Large intestine (tissue), 3 donors: ENCODE data around the gene CEP70. TPM values are rescaled to one million over a fixed set of nuclear protein-coding genes. Genes with fewer than 3 reads are reported as not detected.

Experiments used
- DNase-seq, 2 donors: peaks; one replicate each; pipeline versions ENCODE4 v3.0.0 to v3.0.0-alpha.2; 2013
- H3K27ac ChIP-seq: one replicate; pipeline ENCODE4 v1.5.1; 2013; ENCODE audit warnings: low read length
- H3K27me3 ChIP-seq: 2 replicates; pipeline ENCODE4 v1.6.1; 2013; ENCODE audit warnings: low read length; ENCODE audit not compliant: control insufficient read depth, insufficient read depth
- H3K36me3 ChIP-seq: 2 replicates; pipeline ENCODE4 v1.6.1; 2013; ENCODE audit warnings: low read length; ENCODE audit not compliant: control insufficient read depth, insufficient read depth
- H3K4me1 ChIP-seq: one replicate; pipeline ENCODE4 v1.6.1; 2013; ENCODE audit warnings: low read length; ENCODE audit not compliant: control insufficient read depth, insufficient read depth
- H3K4me3 ChIP-seq: one replicate; pipeline ENCODE4 v1.5.1; 2013; ENCODE audit warnings: low read length
- H3K9me3 ChIP-seq: one replicate; pipeline ENCODE4 v1.6.1; 2013; ENCODE audit warnings: mild to moderate bottlenecking, low read depth, low read length, moderate library complexity; ENCODE audit not compliant: control insufficient read depth
- WGBS: methylation state at CpG from one replicate; pipeline ENCODE4 v1.1.5; 2013; ENCODE audit warnings: low lambda C conversion rate; ENCODE audit not compliant: insufficient coverage; 5-methylcytosine and 5-hydroxymethylcytosine counted together
- polyA plus RNA-seq: library from polyadenylated mRNA; unstranded; fragments of 120-200 nt; gene quantifications from one replicate; pipeline ENCODE4 v1.2.1, GENCODE V29; 2013

CEP70 gene
- polyA plus RNA-seq, 1 donor, result 17.8 TPM

DNA sequence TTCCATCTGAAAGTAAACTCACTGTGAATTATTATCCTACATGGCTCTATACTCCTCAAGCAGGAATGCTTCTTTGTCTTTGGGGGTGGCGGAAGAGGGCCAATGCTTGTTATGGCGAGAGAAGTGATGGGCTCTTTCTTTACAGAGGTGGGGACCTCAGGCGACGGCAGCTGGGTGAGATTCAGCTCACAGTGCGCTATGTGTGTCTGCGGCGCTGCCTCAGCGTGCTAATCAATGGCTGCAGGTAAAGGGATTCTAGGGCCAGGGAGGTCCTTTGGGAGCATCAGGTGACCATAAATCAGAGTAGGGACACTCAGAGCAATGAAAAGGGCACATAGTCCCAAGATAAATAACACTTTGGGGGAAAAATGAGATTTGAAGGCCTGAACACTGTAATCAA, 120.7 kb downstream of the CEP70 start:
- H3K27ac ChIP-seq, result no peak overlapping the region
- no peaks in the 10 kb centered on the region for H3K9me3 ChIP-seq
- 100% methylated on average over 2 of the region's 8 CpGs for WGBS
- no peak for DNase-seq
- H3K36me3 ChIP-seq, result no peaks in the 10 kb centered on the region
- peaks cover 3% of the 10 kb centered on the region for H3K4me1 ChIP-seq
- no peaks in the 10 kb centered on the region for H3K27me3 ChIP-seq
- H3K4me3 ChIP-seq, result no peak overlapping the region

GRCh38 chr3:138472141-138472825, 121.8 kb downstream of the CEP70 start:
- Histone ChIP-seq H3K4me1 (peaks cover 3% of the 10 kb centered on the region), H3K36me3 (no peaks in the 10 kb centered on the region), H3K27me3 (no peaks in the 10 kb centered on the region), H3K9me3 (no peaks in the 10 kb centered on the region), H3K4me3 (no peak overlapping the region), H3K27ac (no peak overlapping the region)
- WGBS, result no CpG with 5 or more reads among the region's 8 CpGs
- DNase-seq, result no peak

DNA sequence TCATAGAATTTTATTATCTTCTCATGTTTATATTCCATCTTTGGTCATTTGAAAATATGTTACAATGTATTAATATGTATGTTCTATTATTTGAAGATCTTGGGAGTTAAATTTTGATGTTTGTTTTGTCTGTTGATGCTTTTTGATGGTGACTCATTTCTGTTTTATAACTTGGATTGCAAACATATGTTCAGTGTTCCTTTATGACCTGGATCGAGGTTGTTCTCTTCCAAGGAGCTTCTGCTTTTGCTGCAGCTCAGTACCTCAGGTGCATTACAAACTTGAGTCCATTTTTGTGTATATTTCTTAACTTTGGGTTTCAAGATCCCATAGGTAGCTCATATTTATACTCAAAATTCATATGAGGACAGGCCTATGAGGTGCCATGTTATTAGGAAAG, 122.6 kb downstream of the CEP70 start:
- Histone ChIP-seq H3K36me3 (no peaks in the 10 kb centered on the region), H3K27ac (no peak overlapping the region), H3K27me3 (no peaks in the 10 kb centered on the region), H3K9me3 (no peaks in the 10 kb centered on the region), H3K4me1 (peaks cover 3% of the 10 kb centered on the region), H3K4me3 (no peak overlapping the region)
- no CpG with 5 or more reads among the region's 1 CpG for WGBS
- no peak for DNase-seq

GRCh38 chr3:138470687-138471086, 123.4 kb downstream of the CEP70 start:
- Histone ChIP-seq H3K36me3 (no peaks in the 10 kb centered on the region), H3K4me3 (no peak overlapping the region), H3K9me3 (no peaks in the 10 kb centered on the region), H3K27ac (no peak overlapping the region), H3K4me1 (peaks cover 3% of the 10 kb centered on the region), H3K27me3 (no peaks in the 10 kb centered on the region)
- DNase-seq, result no peak
- no CpG with 5 or more reads among the region's 3 CpGs for WGBS

- no peak overlapping the region for H3K27ac ChIP-seq
- H3K4me3 ChIP-seq, result no peak overlapping the region
- no peaks in the 10 kb centered on the region for H3K36me3 ChIP-seq
- no peak for DNase-seq
- no CpG with 5 or more reads among the region's 6 CpGs for WGBS
- H3K9me3 ChIP-seq, result no peaks in the 10 kb centered on the region
- peaks cover 3% of the 10 kb centered on the region for H3K4me1 ChIP-seq
- no peaks in the 10 kb centered on the region for H3K27me3 ChIP-seq
Measured at GRCh38 chr3:138469874-138470273, 124.2 kb downstream of the CEP70 start.

- Histone ChIP-seq H3K27ac (no peak overlapping the region), H3K27me3 (no peaks in the 10 kb centered on the region), H3K4me1 (peaks cover 3% of the 10 kb centered on the region), H3K36me3 (no peaks in the 10 kb centered on the region), H3K4me3 (no peak overlapping the region), H3K9me3 (no peaks in the 10 kb centered on the region)
- peak; percentile 23 to 42 for DNase-seq
- no CpG with 5 or more reads among the region's 2 CpGs for WGBS
Measured at GRCh38 chr3:138468886-138469285, 125.2 kb downstream of the CEP70 start.

DNA sequence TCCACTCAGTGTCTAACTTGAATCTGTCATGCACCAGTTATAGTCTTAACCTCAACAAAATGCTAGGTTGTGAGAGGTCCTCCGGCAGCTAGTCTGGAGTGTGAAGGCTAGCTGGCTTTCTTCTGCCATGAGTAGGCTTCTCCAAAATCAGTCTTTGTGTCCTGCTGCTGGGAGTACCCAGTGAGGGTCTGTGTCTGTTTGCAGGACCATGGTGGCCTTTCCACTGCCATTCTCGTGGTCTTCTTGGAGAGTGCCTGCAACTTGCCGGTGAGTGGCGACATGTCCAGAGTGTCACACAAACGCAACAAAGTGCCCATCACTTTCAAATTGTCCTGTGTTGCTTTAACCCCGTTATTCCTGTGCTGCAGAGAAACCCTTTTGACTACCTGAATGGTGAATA, 125.6 kb downstream of the CEP70 start:
- H3K4me3 ChIP-seq, result no peak overlapping the region
- no peaks in the 10 kb centered on the region for H3K36me3 ChIP-seq
- no CpG with 5 or more reads among the region's 6 CpGs for WGBS
- H3K27me3 ChIP-seq, result no peaks in the 10 kb centered on the region
- no peak overlapping the region for H3K27ac ChIP-seq
- H3K9me3 ChIP-seq, result no peaks in the 10 kb centered on the region
- no peak for DNase-seq
- peaks cover 3% of the 10 kb centered on the region for H3K4me1 ChIP-seq

GRCh38 chr3:138467931-138468330, 126.1 kb downstream of the CEP70 start:
- Histone ChIP-seq H3K27ac (no peak overlapping the region), H3K36me3 (no peaks in the 10 kb centered on the region), H3K9me3 (no peaks in the 10 kb centered on the region), H3K4me3 (no peak overlapping the region), H3K27me3 (no peaks in the 10 kb centered on the region), H3K4me1 (peaks cover 3% of the 10 kb centered on the region)
- DNase-seq, result no peak
- WGBS, result no CpG with 5 or more reads among the region's 5 CpGs

- H3K27me3 ChIP-seq, result no peaks in the 10 kb centered on the region
- no peaks in the 10 kb centered on the region for H3K9me3 ChIP-seq
- DNase-seq, result no peak
- WGBS, result 100% methylated on average over 1 of the region's 2 CpGs
- H3K36me3 ChIP-seq, result no peaks in the 10 kb centered on the region
- no peak overlapping the region for H3K4me3 ChIP-seq
- H3K27ac ChIP-seq, result no peak overlapping the region
- H3K4me1 ChIP-seq, result peaks cover 3% of the 10 kb centered on the region
Measured at GRCh38 chr3:138465925-138466324, 128.1 kb downstream of the CEP70 start.

DNA sequence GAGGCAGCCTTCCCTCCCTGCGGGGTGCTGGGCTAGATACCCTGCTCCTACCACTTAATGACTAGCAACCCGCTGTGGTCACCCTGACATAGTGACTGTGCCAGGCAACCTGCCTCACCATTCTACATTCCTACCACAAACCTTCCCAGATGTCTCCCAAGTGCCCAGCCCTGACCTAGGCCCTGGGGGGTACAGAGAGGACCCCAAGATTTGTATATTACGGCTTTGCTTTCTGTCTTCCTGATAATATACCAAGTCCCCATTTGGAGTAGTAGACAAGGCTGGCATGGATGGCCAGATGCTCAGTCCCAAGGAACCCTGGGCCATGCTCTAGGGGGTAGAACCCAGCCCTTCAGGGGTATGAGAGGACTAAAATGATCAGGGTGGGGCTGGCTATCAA, 128.6 kb downstream of the CEP70 start:
- Histone ChIP-seq H3K27me3 (no peaks in the 10 kb centered on the region), H3K4me1 (peaks cover 3% of the 10 kb centered on the region), H3K36me3 (no peaks in the 10 kb centered on the region), H3K27ac (no peak overlapping the region), H3K4me3 (no peak overlapping the region), H3K9me3 (no peaks in the 10 kb centered on the region)
- no peak for DNase-seq
- WGBS, result no CpG with 5 or more reads among the region's 3 CpGs

DNA sequence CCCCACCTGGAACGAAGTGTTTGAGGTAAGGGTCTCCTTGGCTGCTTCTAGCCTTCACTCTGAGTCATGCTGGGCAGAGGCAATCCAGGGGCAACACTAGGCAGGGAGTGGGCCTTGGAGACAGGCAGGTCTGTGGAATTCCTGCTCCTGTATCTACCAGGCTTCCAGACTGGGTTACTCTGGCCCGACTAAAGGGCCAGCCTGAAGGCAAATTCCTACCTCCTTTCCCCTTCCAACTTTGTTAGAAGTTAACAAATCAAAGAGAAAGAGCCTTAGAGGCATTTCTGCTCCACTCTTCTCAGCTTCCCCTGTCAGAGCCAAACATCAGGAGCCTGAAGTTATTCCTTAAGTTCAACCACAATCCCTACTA, 129.6 kb downstream of the CEP70 start:
- Histone ChIP-seq H3K27me3 (no peaks in the 10 kb centered on the region), H3K4me1 (peaks cover 6% of the 10 kb centered on the region), H3K27ac (no peak overlapping the region), H3K4me3 (no peak overlapping the region), H3K36me3 (no peaks in the 10 kb centered on the region), H3K9me3 (no peaks in the 10 kb centered on the region)
- no peak for DNase-seq
- WGBS, result no CpG with 5 or more reads among the region's 2 CpGs
